ENCODE data around the gene TM2D1.

The TM2D1 gene

DNA sequence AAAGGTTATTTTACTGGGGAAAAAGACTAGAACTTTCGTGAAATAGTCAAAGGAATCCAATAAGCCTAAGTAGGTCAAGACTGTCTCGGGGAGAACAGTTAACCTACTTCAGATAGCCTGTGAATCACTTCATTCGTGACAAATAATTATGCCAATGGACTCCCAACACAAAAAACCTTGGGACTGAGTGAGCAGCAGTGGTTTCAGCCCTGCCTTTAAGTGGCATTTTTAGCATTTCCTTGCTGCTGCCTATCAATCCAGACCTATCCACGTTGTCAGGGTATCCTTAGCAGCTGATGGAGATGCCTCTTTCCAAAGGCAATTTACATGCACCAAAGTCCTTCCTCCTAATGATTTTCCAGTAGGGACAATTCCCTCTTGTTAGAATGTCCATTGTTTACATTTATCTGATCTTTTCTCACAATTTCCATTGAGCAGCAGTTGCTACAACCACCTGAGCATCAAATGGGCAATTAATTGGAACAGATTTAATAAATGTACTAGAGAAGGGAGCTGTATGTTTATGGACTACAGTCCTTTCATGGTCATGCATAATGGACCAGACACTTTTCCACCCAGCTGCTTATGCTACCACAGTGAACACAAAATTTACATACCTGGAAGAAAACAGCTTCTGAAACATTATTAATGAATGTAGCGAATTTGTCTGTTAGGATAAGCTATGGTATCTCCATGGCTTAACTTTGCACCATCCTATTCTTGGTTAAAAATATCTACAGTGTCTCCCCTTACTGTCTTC, 75.8 kb downstream of the TM2D1 start:
- no peak overlapping the region for H3K4me3 ChIP-seq (replicated peaks; ENCODE audit: low read depth, low read length)
- DNase-seq (ENCODE audit: extremely low read depth, insufficient read length) = no peak
- TF ChIP-seq, protein P1, sequence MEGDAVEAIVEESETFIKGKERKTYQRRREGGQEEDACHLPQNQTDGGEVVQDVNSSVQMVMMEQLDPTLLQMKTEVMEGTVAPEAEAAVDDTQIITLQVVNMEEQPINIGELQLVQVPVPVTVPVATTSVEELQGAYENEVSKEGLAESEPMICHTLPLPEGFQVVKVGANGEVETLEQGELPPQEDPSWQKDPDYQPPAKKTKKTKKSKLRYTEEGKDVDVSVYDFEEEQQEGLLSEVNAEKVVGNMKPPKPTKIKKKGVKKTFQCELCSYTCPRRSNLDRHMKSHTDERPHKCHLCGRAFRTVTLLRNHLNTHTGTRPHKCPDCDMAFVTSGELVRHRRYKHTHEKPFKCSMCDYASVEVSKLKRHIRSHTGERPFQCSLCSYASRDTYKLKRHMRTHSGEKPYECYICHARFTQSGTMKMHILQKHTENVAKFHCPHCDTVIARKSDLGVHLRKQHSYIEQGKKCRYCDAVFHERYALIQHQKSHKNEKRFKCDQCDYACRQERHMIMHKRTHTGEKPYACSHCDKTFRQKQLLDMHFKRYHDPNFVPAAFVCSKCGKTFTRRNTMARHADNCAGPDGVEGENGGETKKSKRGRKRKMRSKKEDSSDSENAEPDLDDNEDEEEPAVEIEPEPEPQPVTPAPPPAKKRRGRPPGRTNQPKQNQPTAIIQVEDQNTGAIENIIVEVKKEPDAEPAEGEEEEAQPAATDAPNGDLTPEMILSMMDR (IDR thresholded peaks at IDR 0.05; ENCODE audit: insufficient read depth, low read length, poor library complexity, severe bottlenecking) = no peak
- no peaks in the 10 kb centered on the region for H3K27me3 ChIP-seq (replicated peaks; ENCODE audit: control insufficient read depth, insufficient read depth, low read length)
- no peaks in the 10 kb centered on the region for H3K36me3 ChIP-seq (ENCODE audit: control insufficient read depth, insufficient read depth, low read length)

- Histone ChIP-seq H3K27me3 (replicated peaks; ENCODE audit: control insufficient read depth, insufficient read depth, low read length) (no peaks in the 10 kb centered on the region), H3K36me3 (ENCODE audit: control insufficient read depth, insufficient read depth, low read length) (no peaks in the 10 kb centered on the region), H3K4me3 (replicated peaks; ENCODE audit: low read depth, low read length) (no peak overlapping the region)
- TF ChIP-seq, protein P1 (IDR thresholded peaks at IDR 0.05; ENCODE audit: insufficient read depth, low read length, poor library complexity, severe bottlenecking) = no peak
- no peak for DNase-seq (ENCODE audit: extremely low read depth, insufficient read length)
These were observed 77.8 kb downstream of the TM2D1 start for GRCh38 chr1:61647142-61647541.

DNA sequence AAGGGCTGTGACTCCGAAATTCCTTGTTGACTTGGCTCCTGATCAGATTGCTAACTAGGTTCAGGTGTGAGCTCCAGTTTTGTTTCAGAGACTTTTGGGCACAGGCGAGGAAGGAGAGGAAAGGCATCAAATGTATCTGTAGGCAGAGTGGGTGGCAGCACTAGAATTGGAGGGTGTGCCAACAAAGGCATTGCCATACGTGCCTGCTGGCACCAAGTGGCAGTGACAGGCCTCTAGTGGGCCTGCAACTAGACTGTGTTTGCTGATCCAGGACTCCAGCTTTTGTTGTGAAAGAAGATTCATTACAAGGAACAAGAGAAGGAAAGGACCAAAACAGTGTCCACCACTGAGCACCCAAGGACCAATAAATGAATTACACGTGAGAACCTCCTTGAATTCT, 79.5 kb downstream of the TM2D1 start:
- no peak for DNase-seq (ENCODE audit: extremely low read depth, insufficient read length)
- Histone ChIP-seq H3K36me3 (ENCODE audit: control insufficient read depth, insufficient read depth, low read length) (no peaks in the 10 kb centered on the region), H3K4me3 (replicated peaks; ENCODE audit: low read depth, low read length) (no peak overlapping the region), H3K27me3 (replicated peaks; ENCODE audit: control insufficient read depth, insufficient read depth, low read length) (no peaks in the 10 kb centered on the region)
- TF ChIP-seq, protein P1 (IDR thresholded peaks at IDR 0.05; ENCODE audit: insufficient read depth, low read length, poor library complexity, severe bottlenecking) = no peak

DNA sequence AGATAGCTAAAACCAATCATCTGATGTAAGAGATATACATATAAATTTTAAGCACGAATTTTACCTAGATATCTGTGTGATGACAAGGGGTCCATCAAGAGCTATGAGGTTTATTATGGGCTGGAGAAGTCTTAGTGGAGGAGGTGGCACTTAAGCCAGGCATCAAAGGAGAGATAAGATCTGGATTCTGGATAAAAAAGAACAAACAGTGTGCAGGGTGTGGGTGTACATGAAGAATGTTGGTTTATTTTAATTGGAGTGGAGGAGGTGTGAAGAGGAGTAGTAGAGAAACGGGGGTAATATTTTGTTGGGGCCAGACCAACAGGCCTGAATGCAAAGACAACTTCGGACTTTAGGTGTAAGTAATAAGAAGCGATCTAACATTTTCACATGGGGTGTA, 80.6 kb downstream of the TM2D1 start:
- TF ChIP-seq, protein P1 (IDR thresholded peaks at IDR 0.05; ENCODE audit: insufficient read depth, low read length, poor library complexity, severe bottlenecking) = no peak
- no peak overlapping the region for H3K4me3 ChIP-seq (replicated peaks; ENCODE audit: low read depth, low read length)
- no peaks in the 10 kb centered on the region for H3K27me3 ChIP-seq (replicated peaks; ENCODE audit: control insufficient read depth, insufficient read depth, low read length)
- no peaks in the 10 kb centered on the region for H3K36me3 ChIP-seq (ENCODE audit: control insufficient read depth, insufficient read depth, low read length)
- DNase-seq (ENCODE audit: extremely low read depth, insufficient read length) = no peak

- no peak for DNase-seq (ENCODE audit: extremely low read depth, insufficient read length)
- Histone ChIP-seq H3K27me3 (replicated peaks; ENCODE audit: control insufficient read depth, insufficient read depth, low read length) (no peaks in the 10 kb centered on the region), H3K36me3 (ENCODE audit: control insufficient read depth, insufficient read depth, low read length) (no peaks in the 10 kb centered on the region), H3K4me3 (replicated peaks; ENCODE audit: low read depth, low read length) (no peak overlapping the region)
- TF ChIP-seq, protein P1 (IDR thresholded peaks at IDR 0.05; ENCODE audit: insufficient read depth, low read length, poor library complexity, severe bottlenecking) = no peak
These were observed 82.3 kb downstream of the TM2D1 start for GRCh38 chr1:61642475-61643232.
